HepG2 (cell line): ENCODE measurements around the gene RNASE7. TPM values are rescaled to one million over a fixed set of nuclear protein-coding genes. Genes with fewer than 3 reads are reported as not detected.

Experiments
- AHDC1 ChIP-seq: sonication (generic); formaldehyde crosslinking; IDR thresholded peaks from 2 replicates; pipeline ENCODE4 v1.5.1; 2020; ENCODE audit warnings: mild to moderate bottlenecking, missing genetic modification reagents, borderline replicate concordance
- BCL6 ChIP-seq: IDR thresholded peaks from 2 replicates; pipeline ENCODE4 v1.6.1; 2016; ENCODE audit warnings: missing genetic modification reagents, missing compliant biosample characterization
- ELF1 ChIP-seq: sonication (generic); formaldehyde crosslinking; IDR thresholded peaks from 2 replicates; pipeline ENCODE4 v1.4.0; 2020; ENCODE audit warnings: missing genetic modification reagents
- ESRRA ChIP-seq: sonication (generic); formaldehyde crosslinking; IDR thresholded peaks from 2 replicates; pipeline ENCODE4 v1.5.1; 2020; ENCODE audit warnings: mild to moderate bottlenecking, low read depth, missing genetic modification reagents
- FOXA1 ChIP-seq, 2 experiments: fragments of 450-650 bp in 1 of 2; sonication (generic) in 1 of 2; formaldehyde crosslinking in 1 of 2; IDR thresholded peaks; 2 replicates each; pipeline versions ENCODE4 v1.4.0 to v1.6.1; 2016 to 2020; ENCODE audit warnings: missing genetic modification reagents in 1 of 2
- HDAC6 ChIP-seq: fragments of 200-600 bp; sonication (generic); IDR thresholded peaks from 2 replicates; pipeline ENCODE4 v1.7.0; 2017; ENCODE audit warnings: mild to moderate bottlenecking, antibody characterized with exemption, low read length, low read depth
- HOMEZ ChIP-seq: IDR thresholded peaks from 2 replicates; pipeline ENCODE4 v1.6.1; 2016; ENCODE audit warnings: low read depth
- KDM5B ChIP-seq: sonication (generic); formaldehyde crosslinking; IDR thresholded peaks from 2 replicates; pipeline ENCODE4 v1.4.0; 2020; ENCODE audit warnings: missing genetic modification reagents, mild to moderate bottlenecking, borderline replicate concordance
- MED1 ChIP-seq: sonication (generic); formaldehyde crosslinking; IDR thresholded peaks from 2 replicates; pipeline ENCODE4 v1.4.0; 2020; ENCODE audit warnings: missing genetic modification reagents
- MLX ChIP-seq: IDR thresholded peaks from 2 replicates; pipeline ENCODE4 v1.6.1; 2016
- PREB ChIP-seq: sonication (generic); formaldehyde crosslinking; IDR thresholded peaks from 2 replicates; pipeline ENCODE4 v1.4.0; 2020; ENCODE audit warnings: missing genetic modification reagents
- RFX3 ChIP-seq: IDR thresholded peaks from 2 replicates; pipeline ENCODE4 v1.6.1; 2016; ENCODE audit warnings: missing biosample characterization, missing genetic modification reagents
- SNAI1 ChIP-seq: sonication (generic); formaldehyde crosslinking; IDR thresholded peaks from 2 replicates; pipeline ENCODE4 v1.5.0; 2020; ENCODE audit warnings: mild to moderate bottlenecking, missing genetic modification reagents, borderline replicate concordance
- U2AF1 ChIP-seq: fragments of 200-400 bp; formaldehyde crosslinking; optimal IDR thresholded peaks from 2 replicates; pipeline ENCODE3; 2017; ENCODE audit warnings: mild to moderate bottlenecking, low read depth, low read length
- ZC3H13 ChIP-seq: sonication (generic); formaldehyde crosslinking; IDR thresholded peaks from 2 replicates; pipeline ENCODE4 v1.8.1; 2023; ENCODE audit warnings: mild to moderate bottlenecking, missing genetic modification reagents, moderate library complexity
- ZC3H4 ChIP-seq: sonication (generic); formaldehyde crosslinking; IDR thresholded peaks from 2 replicates; pipeline ENCODE4 v1.4.0; 2020; ENCODE audit warnings: missing genetic modification reagents, borderline replicate concordance
- ZEB1 ChIP-seq: IDR thresholded peaks from 2 replicates; pipeline ENCODE4 v1.6.1; 2012; ENCODE audit warnings: mild to moderate bottlenecking, low read depth, inconsistent platforms; ENCODE audit not compliant: insufficient replicate concordance
- ZFP90 ChIP-seq: sonication (generic); formaldehyde crosslinking; IDR thresholded peaks from 2 replicates; pipeline ENCODE4 v1.8.0; 2022; ENCODE audit warnings: missing genetic modification reagents, mild to moderate bottlenecking, inconsistent platforms, borderline replicate concordance
- ZNF136 ChIP-seq: sonication (generic); formaldehyde crosslinking; IDR thresholded peaks from 2 replicates; pipeline ENCODE4 v1.8.1; 2022; ENCODE audit warnings: low read depth, mild to moderate bottlenecking, moderate library complexity, missing genetic modification reagents
- ZNF274 ChIP-seq: sonication (generic); formaldehyde crosslinking; IDR thresholded peaks from 2 replicates; pipeline ENCODE4 v1.5.1; 2020; ENCODE audit warnings: mild to moderate bottlenecking, missing genetic modification reagents
- ZNF501 ChIP-seq: sonication (generic); formaldehyde crosslinking; IDR thresholded peaks from 2 replicates; pipeline ENCODE4 v1.5.1; 2020; ENCODE audit warnings: mild to moderate bottlenecking, moderate library complexity, missing genetic modification reagents
- ZNF589 ChIP-seq: sonication (generic); formaldehyde crosslinking; conservative IDR thresholded peaks from 2 replicates; pipeline ENCODE4 v1.8.0; 2022; ENCODE audit warnings: mild to moderate bottlenecking, moderate library complexity, missing genetic modification reagents
- polyA plus RNA-seq, 8 experiments: library from polyadenylated mRNA; depleted of rRNA in 3 of 8; stranded (reverse) in 7 of 8; unstranded in 1 of 8; fragments of >200 nt; fragmentation: Illumina TruSeq in 4 of 8; extraction: Trizol in 4 of 8; gene quantifications; 2 replicates each; pipeline versions ENCODE4 v1.2.1 to v1.2.3, GENCODE V29; 2011 to 2016; ENCODE audit warnings: low read depth in 4 of 8, missing spikeins in 1 of 8, mixed read lengths in 1 of 8; ENCODE audit not compliant: insufficient read depth in 1 of 8
- total RNA-seq, 5 experiments: library from RNA; depleted of rRNA; stranded (reverse); fragments of >200 nt; fragmentation: Illumina TruSeq; extraction: Trizol; gene quantifications; 2 replicates each; pipeline ENCODE4 v1.2.3, GENCODE V29; 2016; ENCODE audit warnings: low read depth in 1 of 5

Gene RNASE7
- total and polyA plus RNA-seq, 2 of the 13 experiments (the other 11 are each of a cell fraction or from before 2014, with no cell fraction given) = 0.04 TPM; not detected in 1

GRCh38 chr14:21054123-21054767 lies 12.1 kb downstream of the RNASE7 start (continued):
- TF ChIP-seq AHDC1 (CRISPR knock-in tag) (peak; percentile 98), MLX (peak; percentile 92), FOXA1 (IDR thresholded peaks at IDR 0.05) (0 out of 2 replicates have a peak, but pooled peaks have one; percentile 31), FOXA1 (CRISPR knock-in tag; IDR thresholded peaks at IDR 0.05) (peak; percentile 95), MED1 (peak; percentile 99), ELF1 (CRISPR knock-in tag) (peak; percentile 67; the same call in 1 of the 2 replicates), ZC3H13 (CRISPR knock-in tag) (no peak), RFX3 (CRISPR knock-in tag) (no peak), U2AF1 (no peak), ZNF589 (CRISPR knock-in tag) (peak; percentile 77; the same call in 1 of the 2 replicates), BCL6 (CRISPR knock-in tag) (peak; percentile 94), HOMEZ (CRISPR knock-in tag) (peak; percentile 93), ZNF136 (CRISPR knock-in tag) (no peak), ZEB1 (peak; percentile 74), ZNF501 (CRISPR knock-in tag) (no peak), ESRRA (CRISPR knock-in tag) (peak; percentile 77), KDM5B (CRISPR knock-in tag) (no peak), ZFP90 (CRISPR knock-in tag) (peak; percentile 66; the same call in 1 of the 2 replicates), PREB (CRISPR knock-in tag) (no peak), ZC3H4 (CRISPR knock-in tag) (no peak), SNAI1 (CRISPR knock-in tag) (no peak), HDAC6 (no peak), ZNF274 (CRISPR knock-in tag) (no peak)
